Measurements from ENCODE around the gene KDM8.

Gene KDM8

DNA sequence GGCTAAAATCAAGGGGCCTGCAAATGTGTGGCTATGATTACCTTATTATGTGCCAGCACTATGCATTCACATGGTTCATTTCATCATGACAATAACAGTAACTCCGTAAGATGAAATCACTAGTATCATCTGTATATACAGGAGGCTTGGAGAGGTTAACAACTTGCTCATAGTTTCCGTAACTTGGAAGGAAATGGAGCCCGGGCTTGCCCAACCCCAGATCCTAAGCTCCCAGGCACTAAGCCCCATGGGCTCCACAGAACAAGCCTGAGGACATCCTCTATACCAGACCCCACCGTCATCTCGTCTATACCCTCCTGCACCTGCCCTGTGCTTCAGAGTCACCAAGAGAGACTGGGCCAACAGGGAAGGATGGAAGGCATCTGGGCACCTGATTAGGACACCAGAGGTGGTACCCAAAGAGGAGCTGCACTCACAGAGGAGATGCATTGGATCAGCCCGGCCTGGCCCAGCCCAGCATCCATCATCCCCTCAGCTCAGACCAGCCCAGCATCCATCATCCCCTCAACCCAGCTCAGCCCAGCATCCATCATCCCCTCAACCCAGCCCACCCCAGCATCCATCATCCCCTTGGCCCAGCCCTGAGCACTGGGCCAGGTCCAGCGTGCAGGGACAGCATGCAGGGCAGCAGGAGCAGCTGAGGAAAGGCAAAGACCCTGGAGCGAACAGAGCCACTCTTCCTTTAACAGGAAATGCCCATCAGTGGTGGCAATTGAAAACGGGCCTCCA, 36.8 kb downstream of the KDM8 start:
- no peak overlapping the region for H2AFZ ChIP-seq (ENCODE audit: low read length)
- H3K9me2 ChIP-seq (replicated peaks; ENCODE audit: insufficient read depth, low read length) = no peaks in the 10 kb centered on the region
- H3K4me1 ChIP-seq (ENCODE audit: low read length) = peaks cover 5% of the 10 kb centered on the region; the same call in 1 of the 2 replicates
- no peaks in the 10 kb centered on the region for H4K20me1 ChIP-seq (ENCODE audit: insufficient read depth, low read length)
- H3K79me2 ChIP-seq (ENCODE audit: low read length) = no peaks in the 10 kb centered on the region
- DNase-seq = no peak
- H3K4me3 ChIP-seq (ENCODE audit: low read length) = no peak overlapping the region
- TF ChIP-seq, protein P1, sequence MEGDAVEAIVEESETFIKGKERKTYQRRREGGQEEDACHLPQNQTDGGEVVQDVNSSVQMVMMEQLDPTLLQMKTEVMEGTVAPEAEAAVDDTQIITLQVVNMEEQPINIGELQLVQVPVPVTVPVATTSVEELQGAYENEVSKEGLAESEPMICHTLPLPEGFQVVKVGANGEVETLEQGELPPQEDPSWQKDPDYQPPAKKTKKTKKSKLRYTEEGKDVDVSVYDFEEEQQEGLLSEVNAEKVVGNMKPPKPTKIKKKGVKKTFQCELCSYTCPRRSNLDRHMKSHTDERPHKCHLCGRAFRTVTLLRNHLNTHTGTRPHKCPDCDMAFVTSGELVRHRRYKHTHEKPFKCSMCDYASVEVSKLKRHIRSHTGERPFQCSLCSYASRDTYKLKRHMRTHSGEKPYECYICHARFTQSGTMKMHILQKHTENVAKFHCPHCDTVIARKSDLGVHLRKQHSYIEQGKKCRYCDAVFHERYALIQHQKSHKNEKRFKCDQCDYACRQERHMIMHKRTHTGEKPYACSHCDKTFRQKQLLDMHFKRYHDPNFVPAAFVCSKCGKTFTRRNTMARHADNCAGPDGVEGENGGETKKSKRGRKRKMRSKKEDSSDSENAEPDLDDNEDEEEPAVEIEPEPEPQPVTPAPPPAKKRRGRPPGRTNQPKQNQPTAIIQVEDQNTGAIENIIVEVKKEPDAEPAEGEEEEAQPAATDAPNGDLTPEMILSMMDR (IDR thresholded peaks at IDR 0.05; ENCODE audit: low read length) = no peak
- no peak for TF ChIP-seq EZH2phosphoT487 (IDR thresholded peaks at IDR 0.05; ENCODE audit: low read length)
- TF ChIP-seq EZH2 (optimal IDR thresholded peaks at IDR 0.05; ENCODE audit: low read depth, low read length) = no peak
- H3K36me3 ChIP-seq (replicated peaks; ENCODE audit: insufficient read depth, low read length) = no peaks in the 10 kb centered on the region
- H3K9ac ChIP-seq (ENCODE audit: low read length) = no peak overlapping the region
- no peak overlapping the region for H3K27ac ChIP-seq (ENCODE audit: low read length)
- H3K27me3 ChIP-seq (replicated peaks; ENCODE audit: insufficient read depth, low read length) = no peaks in the 10 kb centered on the region
- H3K9me3 ChIP-seq (replicated peaks; ENCODE audit: insufficient read depth, low read length) = no peaks in the 10 kb centered on the region
- peaks cover 12% of the 10 kb centered on the region; the same call in 1 of the 2 replicates for H3F3A ChIP-seq (ENCODE audit: insufficient read depth, low read length)
- no peak overlapping the region for H3K4me2 ChIP-seq (ENCODE audit: low read depth, low read length)

DNA sequence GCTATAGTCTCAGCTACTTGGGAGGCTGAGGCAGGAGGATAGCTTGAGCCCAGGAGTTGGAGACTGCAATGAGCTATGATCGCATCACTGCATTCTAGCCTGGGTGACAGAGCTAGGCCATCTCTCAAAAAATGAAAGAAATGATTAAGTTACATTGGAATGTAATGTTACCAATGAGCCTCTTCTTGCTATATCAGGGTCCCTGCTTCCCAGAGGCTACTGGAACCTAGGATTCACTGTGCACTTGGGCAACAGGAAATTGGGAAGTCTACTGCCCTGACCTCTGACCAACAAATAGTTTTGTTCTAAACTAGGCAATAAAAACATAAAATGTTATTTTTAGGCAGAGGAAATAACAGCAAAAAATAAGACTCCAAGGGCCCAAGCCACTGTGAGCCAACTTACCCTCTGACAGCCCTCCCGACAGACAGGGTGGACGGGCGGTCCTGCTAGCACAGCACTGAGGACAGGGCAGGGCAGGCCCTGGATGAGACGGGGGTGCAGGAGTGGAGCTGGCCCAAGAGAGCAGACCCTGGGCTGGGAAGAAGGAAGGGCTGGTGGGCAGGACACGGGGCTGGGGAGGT, 37.7 kb downstream of the KDM8 start:
- Histone ChIP-seq H3K9me3 (replicated peaks; ENCODE audit: insufficient read depth, low read length) (no peaks in the 10 kb centered on the region), H3K4me3 (ENCODE audit: low read length) (no peak overlapping the region), H3K27ac (ENCODE audit: low read length) (no peak overlapping the region), H3K27me3 (replicated peaks; ENCODE audit: insufficient read depth, low read length) (no peaks in the 10 kb centered on the region), H3K4me2 (ENCODE audit: low read depth, low read length) (no peak overlapping the region), H2AFZ (ENCODE audit: low read length) (no peak overlapping the region), H3F3A (ENCODE audit: insufficient read depth, low read length) (peaks cover 12% of the 10 kb centered on the region; the same call in 1 of the 2 replicates), H3K9ac (ENCODE audit: low read length) (no peak overlapping the region), H3K9me2 (replicated peaks; ENCODE audit: insufficient read depth, low read length) (no peaks in the 10 kb centered on the region), H3K79me2 (ENCODE audit: low read length) (no peaks in the 10 kb centered on the region), H3K36me3 (replicated peaks; ENCODE audit: insufficient read depth, low read length) (no peaks in the 10 kb centered on the region), H4K20me1 (ENCODE audit: insufficient read depth, low read length) (no peaks in the 10 kb centered on the region), H3K4me1 (ENCODE audit: low read length) (peaks cover 5% of the 10 kb centered on the region; the same call in 1 of the 2 replicates)
- DNase-seq = no peak
- TF ChIP-seq EZH2phosphoT487 (IDR thresholded peaks at IDR 0.05; ENCODE audit: low read length) = no peak
- no peak for TF ChIP-seq EZH2 (optimal IDR thresholded peaks at IDR 0.05; ENCODE audit: low read depth, low read length)
- TF ChIP-seq, protein P1 (IDR thresholded peaks at IDR 0.05; ENCODE audit: low read length) = no peak

DNA sequence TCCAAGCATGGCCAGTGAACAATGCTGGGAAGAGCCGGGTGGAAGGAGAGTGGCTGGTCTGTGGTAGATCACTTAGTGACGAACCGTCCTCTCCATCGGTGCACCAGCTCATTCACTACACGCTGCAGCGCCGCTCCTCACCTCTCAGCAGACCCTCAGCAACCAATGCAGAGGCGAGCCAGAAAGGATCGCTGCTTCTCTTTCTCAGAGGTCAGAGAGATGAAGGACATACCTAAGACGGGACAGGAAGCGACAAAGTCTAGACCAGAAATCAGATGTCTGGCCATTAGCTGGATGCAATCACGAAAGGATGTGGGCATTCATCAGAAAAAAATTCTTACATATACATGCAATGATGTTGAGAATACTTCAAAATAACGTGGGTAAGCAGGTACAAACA, 38.3 kb downstream of the KDM8 start:
- TF ChIP-seq, protein P1 (IDR thresholded peaks at IDR 0.05; ENCODE audit: low read length) = no peak
- TF ChIP-seq EZH2 (optimal IDR thresholded peaks at IDR 0.05; ENCODE audit: low read depth, low read length) = no peak
- TF ChIP-seq EZH2phosphoT487 (IDR thresholded peaks at IDR 0.05; ENCODE audit: low read length) = no peak
- Histone ChIP-seq H3K9ac (ENCODE audit: low read length) (no peak overlapping the region), H3K9me2 (replicated peaks; ENCODE audit: insufficient read depth, low read length) (no peaks in the 10 kb centered on the region), H2AFZ (ENCODE audit: low read length) (no peak overlapping the region), H3K27me3 (replicated peaks; ENCODE audit: insufficient read depth, low read length) (no peaks in the 10 kb centered on the region), H3K4me3 (ENCODE audit: low read length) (no peak overlapping the region), H3K4me1 (ENCODE audit: low read length) (peaks cover 5% of the 10 kb centered on the region; the same call in 1 of the 2 replicates), H3K27ac (ENCODE audit: low read length) (no peak overlapping the region), H3K4me2 (ENCODE audit: low read depth, low read length) (no peak overlapping the region), H3K79me2 (ENCODE audit: low read length) (no peaks in the 10 kb centered on the region), H4K20me1 (ENCODE audit: insufficient read depth, low read length) (no peaks in the 10 kb centered on the region), H3K36me3 (replicated peaks; ENCODE audit: insufficient read depth, low read length) (no peaks in the 10 kb centered on the region), H3K9me3 (replicated peaks; ENCODE audit: insufficient read depth, low read length) (no peaks in the 10 kb centered on the region), H3F3A (ENCODE audit: insufficient read depth, low read length) (peaks cover 12% of the 10 kb centered on the region; the same call in 1 of the 2 replicates)
- DNase-seq = no peak
